ENCODE results near the gene RCAN1. TPM values are rescaled to one million over a fixed set of nuclear protein-coding genes. Genes with fewer than 3 reads are reported as not detected.

The RCAN1 gene
- total and polyA plus RNA-seq, 2 of the 4 experiments (the other 2 are of a cell fraction): 53.5 to 175 TPM

DNA sequence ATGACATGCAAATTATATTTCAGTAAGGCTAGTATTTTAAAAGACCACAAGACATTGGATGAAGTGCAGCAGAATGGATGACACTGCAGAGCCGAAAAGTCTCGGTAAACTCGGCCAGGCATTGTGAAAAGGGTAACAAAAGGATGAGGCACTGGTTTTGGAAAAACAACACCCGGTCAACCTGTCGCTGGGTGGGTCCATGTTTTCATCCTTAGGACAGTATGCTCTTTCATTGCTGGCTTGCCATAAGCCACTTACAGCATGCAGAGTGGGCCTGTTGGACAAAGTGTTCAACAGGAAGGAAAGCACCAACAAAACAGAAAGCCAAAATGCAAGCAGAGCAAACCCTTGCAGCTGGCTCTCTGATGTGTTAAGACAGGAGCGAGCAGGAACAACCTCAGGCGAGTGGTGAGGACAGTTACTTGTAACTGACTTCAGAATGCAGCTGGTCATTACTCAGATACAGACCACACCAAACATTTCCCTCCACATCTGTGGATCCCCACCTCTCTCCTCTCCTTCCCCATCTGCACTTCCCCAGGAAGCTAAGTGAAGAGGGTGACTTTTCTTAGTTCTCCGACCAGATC is 2.9 kb upstream of the RCAN1 start:
- no peak overlapping the region for H3K14ac ChIP-seq (replicated peaks; ENCODE audit: low read depth, low read length)
- 0 out of 2 replicates have a peak, but pooled peaks cover 2% of the 10 kb centered on the region for H3K9me1 ChIP-seq (ENCODE audit: insufficient read depth, low read length)
- H3K79me1 ChIP-seq (ENCODE audit: low read depth in 1 of 2, low read length in 2 of 2): peaks cover 9 to 14% of the 10 kb centered on the region in 2 experiments; a peak in 3 of 4 replicates
- H3K4ac ChIP-seq (ENCODE audit: low read depth, low read length): no peak overlapping the region
- peaks cover 2% of the 10 kb centered on the region; the same call in 1 of the 2 replicates for H3K4me1 ChIP-seq (ENCODE audit: control insufficient read depth, insufficient read depth, low read length)
- ChIA-PET CTCF (no interaction called here), POLR2A (ENCODE audit: unreplicated experiment) (no interaction called here)
- no peak overlapping the region for H4K5ac ChIP-seq (ENCODE audit: low read depth, low read length)
- no peak overlapping the region for H3K27ac ChIP-seq (ENCODE audit: insufficient read depth, low read length)
- BruUV-seq (replicated peaks): no TSS peak
- no peak overlapping the region for H2BK5ac ChIP-seq (ENCODE audit: low read depth, low read length, poor library complexity, severe bottlenecking)
- H3K4me3 ChIP-seq (ENCODE audit: insufficient read depth, low read depth, low read length): no peak overlapping the region
- WGBS, 2 experiments (ENCODE audit: extremely low coverage in 2 of 2, insufficient read length in 1 of 2): 75% methylated on average over 5 of the region's 8 CpGs; no CpG with 5 or more reads in 1 of the 2 experiments
- H4K91ac ChIP-seq (ENCODE audit: insufficient read depth, low read depth, low read length): no peak overlapping the region
- H2AK5ac ChIP-seq (ENCODE audit: low read depth, low read length): no peak overlapping the region
- H3K18ac ChIP-seq (ENCODE audit: low read depth, low read length): no peak overlapping the region
- H4K8ac ChIP-seq (ENCODE audit: low read depth in 2 of 2, low read length in 2 of 2): no peak overlapping the region
- intact Hi-C loops (cut with micrococcal nuclease) (no loop called here), dilution Hi-C loops (cut with HindIII; ENCODE audit: low sequenced_read_pairs, unreplicated experiment) (no loop called here), in situ Hi-C loops (cut with MboI; ENCODE audit: low sequenced_read_pairs) (loop anchor here (25.0 kb wide), 1 partner anchor 706 kb away; the partner anchor contains the start of gene ATP5PO)
- no peak overlapping the region for H3K4me2 ChIP-seq (ENCODE audit: low read depth, low read length)
- H4K20me1 ChIP-seq (ENCODE audit: insufficient read depth, low read length): no peaks in the 10 kb centered on the region
- no peak overlapping the region for H3K56ac ChIP-seq (ENCODE audit: extremely low read depth, insufficient read depth, low read length)
- peaks cover 2% of the 10 kb centered on the region; the same call in 1 of the 2 replicates for H3K9me3 ChIP-seq (ENCODE audit: control insufficient read depth, insufficient read depth, low read length)
- H3K9ac ChIP-seq (ENCODE audit: low read depth, low read length): no peak overlapping the region
- H2BK15ac ChIP-seq (ENCODE audit: low read depth, low read length): no peak overlapping the region
- no peak overlapping the region for H2BK120ac ChIP-seq (ENCODE audit: low read depth, low read length)
- H2BK20ac ChIP-seq (ENCODE audit: low read depth, low read length): no peak overlapping the region
- no peak overlapping the region for H2AK9ac ChIP-seq (replicated peaks; ENCODE audit: low read depth, low read length, poor library complexity)
- no peak overlapping the region for H2AFZ ChIP-seq (replicated peaks; ENCODE audit: low read length, poor library complexity)
- DNase-seq: no peak
- no peak for ATAC-seq (ENCODE audit: low read depth)
- TF ChIP-seq RFX5 (IDR thresholded peaks at IDR 0.05; ENCODE audit: low read depth, low read length) (no peak), MXI1 (IDR thresholded peaks at IDR 0.05; ENCODE audit: borderline replicate concordance, low read depth, low read length) (no peak), RCOR1 (IDR thresholded peaks at IDR 0.05; ENCODE audit: insufficient replicate concordance, low read length) (no peak), RAD21 (IDR thresholded peaks at IDR 0.05; ENCODE audit: low read length) (no peak), POLR2A (IDR thresholded peaks at IDR 0.05; ENCODE audit: low read depth, low read length) (no peak), MAFK (IDR thresholded peaks at IDR 0.05; ENCODE audit: low read depth, low read length) (no peak)
- TF ChIP-seq, protein P1, sequence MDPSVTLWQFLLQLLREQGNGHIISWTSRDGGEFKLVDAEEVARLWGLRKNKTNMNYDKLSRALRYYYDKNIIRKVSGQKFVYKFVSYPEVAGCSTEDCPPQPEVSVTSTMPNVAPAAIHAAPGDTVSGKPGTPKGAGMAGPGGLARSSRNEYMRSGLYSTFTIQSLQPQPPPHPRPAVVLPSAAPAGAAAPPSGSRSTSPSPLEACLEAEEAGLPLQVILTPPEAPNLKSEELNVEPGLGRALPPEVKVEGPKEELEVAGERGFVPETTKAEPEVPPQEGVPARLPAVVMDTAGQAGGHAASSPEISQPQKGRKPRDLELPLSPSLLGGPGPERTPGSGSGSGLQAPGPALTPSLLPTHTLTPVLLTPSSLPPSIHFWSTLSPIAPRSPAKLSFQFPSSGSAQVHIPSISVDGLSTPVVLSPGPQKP (IDR thresholded peaks at IDR 0.05; ENCODE audit: borderline replicate concordance, low read depth, low read length): no peak
- H3K23ac ChIP-seq (ENCODE audit: low read depth, low read length): no peak overlapping the region
- H3K36me3 ChIP-seq (ENCODE audit: control insufficient read depth, insufficient read depth, low read length): no peaks in the 10 kb centered on the region
- H3K27me3 ChIP-seq (ENCODE audit: control insufficient read depth, insufficient read depth, low read length): peaks cover 27% of the 10 kb centered on the region

Data from IMR-90 (cell line).